Measurements from ENCODE around the gene SENP6.

DNA sequence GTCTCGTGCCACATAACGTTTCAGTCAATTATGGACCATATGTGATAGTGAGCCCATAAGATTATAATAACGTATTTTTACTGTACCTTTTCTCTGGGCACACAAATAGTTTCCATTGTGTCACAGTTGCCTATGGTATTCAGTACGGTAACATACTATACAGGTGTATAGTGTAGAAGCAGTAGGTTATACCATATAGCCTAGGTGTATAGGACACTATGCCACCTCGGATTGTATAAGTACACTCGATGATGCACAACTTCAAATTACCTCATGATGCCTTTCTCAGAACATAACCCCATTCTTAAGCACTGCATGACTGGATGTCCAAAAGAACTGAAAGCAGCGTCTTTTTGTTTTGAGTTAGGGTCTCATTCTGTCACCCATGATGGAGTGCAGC lies 87.9 kb downstream of the SENP6 start:
- TF ChIP-seq, protein P1, sequence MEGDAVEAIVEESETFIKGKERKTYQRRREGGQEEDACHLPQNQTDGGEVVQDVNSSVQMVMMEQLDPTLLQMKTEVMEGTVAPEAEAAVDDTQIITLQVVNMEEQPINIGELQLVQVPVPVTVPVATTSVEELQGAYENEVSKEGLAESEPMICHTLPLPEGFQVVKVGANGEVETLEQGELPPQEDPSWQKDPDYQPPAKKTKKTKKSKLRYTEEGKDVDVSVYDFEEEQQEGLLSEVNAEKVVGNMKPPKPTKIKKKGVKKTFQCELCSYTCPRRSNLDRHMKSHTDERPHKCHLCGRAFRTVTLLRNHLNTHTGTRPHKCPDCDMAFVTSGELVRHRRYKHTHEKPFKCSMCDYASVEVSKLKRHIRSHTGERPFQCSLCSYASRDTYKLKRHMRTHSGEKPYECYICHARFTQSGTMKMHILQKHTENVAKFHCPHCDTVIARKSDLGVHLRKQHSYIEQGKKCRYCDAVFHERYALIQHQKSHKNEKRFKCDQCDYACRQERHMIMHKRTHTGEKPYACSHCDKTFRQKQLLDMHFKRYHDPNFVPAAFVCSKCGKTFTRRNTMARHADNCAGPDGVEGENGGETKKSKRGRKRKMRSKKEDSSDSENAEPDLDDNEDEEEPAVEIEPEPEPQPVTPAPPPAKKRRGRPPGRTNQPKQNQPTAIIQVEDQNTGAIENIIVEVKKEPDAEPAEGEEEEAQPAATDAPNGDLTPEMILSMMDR (IDR thresholded peaks at IDR 0.05; ENCODE audit: low read depth, low read length, missing input control) = no peak
- TF ChIP-seq EGR1 (IDR thresholded peaks at IDR 0.05; ENCODE audit: low read depth in 2 of 2) (no peak), YY1 (IDR thresholded peaks at IDR 0.05) (no peak)

Measured in liver (tissue), 3 donors.